ENCODE results near the gene SCN3A. TPM values are rescaled to one million over a fixed set of nuclear protein-coding genes. Genes with fewer than 3 reads are reported as not detected.

Gene SCN3A
- total RNA-seq, result 0.35 TPM
- long read RNA-seq, partial matches to known transcripts, result 1 of 1 reads
- long read RNA-seq, other reads (novel, unspliced or antisense), result 0 of 1 reads

- intact Hi-C loops (cut with DNase I), result loop anchor here (1.0 kb wide), 1 partner anchor 189 kb away; no protein-coding TSS in a partner anchor
- no peak for DNase-seq (ENCODE audit: low spot score)
Measured at GRCh38 chr2:165203689-165204559, at the start of gene SCN3A. TSS of gene SCN3A (minus strand) at chr2:165204050. CDS start at chr2:165176394, 27,656 bp downstream.

DNA sequence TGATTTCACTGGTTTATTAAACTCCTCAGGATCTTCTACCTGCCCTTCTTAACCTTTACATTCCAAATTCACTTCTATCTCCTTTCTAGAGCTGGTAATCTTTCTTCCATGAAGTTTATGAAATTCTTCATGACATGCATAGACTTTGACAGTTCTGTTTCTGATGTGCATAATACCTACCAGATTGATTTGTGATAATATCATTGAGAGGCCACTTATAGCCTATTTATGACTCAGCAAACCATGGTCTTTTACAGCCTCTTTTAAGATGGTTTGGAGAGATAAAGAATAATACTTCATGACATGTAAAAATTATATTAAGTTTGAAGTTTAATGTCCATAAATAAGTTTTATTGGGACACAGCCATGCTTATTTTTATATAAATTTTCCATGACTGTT is 49.3 kb upstream of the SCN3A start:
- no peak for DNase-seq (ENCODE audit: low spot score)
- intact Hi-C loops (cut with DNase I), result no loop called here

DNA sequence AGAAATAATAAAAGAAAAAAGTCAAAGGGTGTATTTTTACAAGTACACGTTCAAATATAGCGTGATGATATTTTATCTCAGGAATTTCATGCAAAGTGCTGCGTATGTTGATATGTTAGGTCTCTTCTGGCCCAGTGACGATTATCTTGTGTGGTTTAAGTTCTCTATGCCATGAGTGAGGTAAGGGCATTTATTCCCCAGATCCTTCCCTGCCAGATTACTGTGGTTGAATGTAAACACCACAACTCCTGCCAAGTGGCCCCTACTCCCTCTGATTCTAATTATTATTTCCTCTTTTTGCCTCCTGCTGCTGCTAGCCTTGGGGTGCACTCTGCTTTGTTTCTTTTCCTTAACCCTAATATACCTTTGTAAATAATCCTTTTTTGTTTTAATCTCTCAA is 47.5 kb upstream of the SCN3A start:
- intact Hi-C loops (cut with DNase I), result no loop called here

GRCh38 chr2:165248238-165248637 is 44.4 kb upstream of the SCN3A start:
- no peak for DNase-seq (ENCODE audit: low spot score)
- intact Hi-C loops (cut with DNase I), result loop anchor here (10.0 kb wide), 1 partner anchor 627 kb away; no protein-coding TSS in a partner anchor

More for the DNA sequence above, 47.5 kb upstream of the SCN3A start:
- DNase-seq (ENCODE audit: low spot score), result no peak

GRCh38 chr2:165245081-165245793 is 41.4 kb upstream of the SCN3A start:
- intact Hi-C loops (cut with DNase I), result loop anchor here (10.0 kb wide), 1 partner anchor 630 kb away; no protein-coding TSS in a partner anchor
- no peak for DNase-seq (ENCODE audit: low spot score)

GRCh38 chr2:165240916-165241315 is 37.1 kb upstream of the SCN3A start:
- DNase-seq (ENCODE audit: low spot score), result no peak
- intact Hi-C loops (cut with DNase I), result loop anchor here (10.0 kb wide), 1 partner anchor 634 kb away; no protein-coding TSS in a partner anchor

GRCh38 chr2:165239856-165240515 is 36.1 kb upstream of the SCN3A start:
- intact Hi-C loops (cut with DNase I), result loop anchor here (2.0 to 10.0 kb wide), 2 partner anchors 55 to 635 kb away; no protein-coding TSS in a partner anchor
- no peak for DNase-seq (ENCODE audit: low spot score)

- intact Hi-C loops (cut with DNase I), result loop anchor here (2.0 kb wide), 1 partner anchor 56 kb away; no protein-coding TSS in a partner anchor
- DNase-seq (ENCODE audit: low spot score), result no peak
Measured at GRCh38 chr2:165239230-165239629, 35.4 kb upstream of the SCN3A start, which contains the start of gene SCN2A. TSS of gene SCN2A (plus strand) at chr2:165239414. CDS start at chr2:165295824, 56,410 bp downstream.

DNA sequence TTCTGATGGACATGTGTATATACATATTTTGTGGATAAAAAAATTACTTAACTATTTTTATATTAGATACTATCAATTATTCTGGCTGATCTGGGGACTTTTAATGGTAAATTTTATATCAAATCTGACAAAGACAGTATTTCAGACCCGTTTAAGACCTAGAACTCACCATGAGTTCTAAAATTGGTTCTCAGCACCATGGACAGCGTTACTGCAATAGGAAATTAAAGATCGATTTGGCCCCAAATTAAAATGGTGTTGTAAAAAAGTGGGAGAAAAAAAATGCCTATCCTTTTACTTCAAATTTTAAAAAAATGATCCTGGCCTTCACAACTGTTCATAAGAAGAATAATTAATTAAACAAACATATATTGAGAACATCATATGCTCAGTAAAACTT is 34.4 kb upstream of the SCN3A start:
- no peak for DNase-seq (ENCODE audit: low spot score)
- intact Hi-C loops (cut with DNase I), result loop anchor here (2.0 kb wide), 1 partner anchor 57 kb away; no protein-coding TSS in a partner anchor

- DNase-seq (ENCODE audit: low spot score), result no peak
- intact Hi-C loops (cut with DNase I), result no loop called here
Measured at GRCh38 chr2:165237056-165237455, 33.2 kb upstream of the SCN3A start.

- intact Hi-C loops (cut with DNase I), result no loop called here
- no peak for DNase-seq (ENCODE audit: low spot score)
Measured at GRCh38 chr2:165227571-165227970, 23.7 kb upstream of the SCN3A start.

GRCh38 chr2:165224941-165225340 is 21.1 kb upstream of the SCN3A start:
- intact Hi-C loops (cut with DNase I), result no loop called here
- no peak for DNase-seq (ENCODE audit: low spot score)

GRCh38 chr2:165219481-165219880 is 15.6 kb upstream of the SCN3A start:
- DNase-seq (ENCODE audit: low spot score), result no peak
- intact Hi-C loops (cut with DNase I), result no loop called here

- DNase-seq (ENCODE audit: low spot score), result no peak
- intact Hi-C loops (cut with DNase I), result no loop called here
Measured at GRCh38 chr2:165214093-165214492, 10.2 kb upstream of the SCN3A start.

DNA sequence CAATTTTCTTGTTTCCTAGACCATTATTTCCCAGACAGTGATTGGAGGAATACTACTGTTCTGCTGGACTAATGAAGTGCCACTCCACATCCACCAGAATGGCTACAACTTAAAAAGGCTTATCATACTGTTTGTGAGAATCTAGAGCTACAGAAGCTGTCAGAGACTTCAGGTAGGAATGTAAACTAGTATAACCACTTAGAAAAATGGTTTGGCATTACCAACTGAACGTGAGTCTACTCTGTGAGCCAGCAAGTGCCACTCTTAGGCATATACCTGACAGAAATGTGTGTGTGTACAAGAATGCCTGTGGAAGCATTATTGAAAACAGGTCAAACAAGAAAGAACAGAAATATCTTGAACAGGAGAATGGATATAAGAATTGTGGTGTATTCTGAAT is 4.2 kb upstream of the SCN3A start:
- intact Hi-C loops (cut with DNase I), result no loop called here

DNA sequence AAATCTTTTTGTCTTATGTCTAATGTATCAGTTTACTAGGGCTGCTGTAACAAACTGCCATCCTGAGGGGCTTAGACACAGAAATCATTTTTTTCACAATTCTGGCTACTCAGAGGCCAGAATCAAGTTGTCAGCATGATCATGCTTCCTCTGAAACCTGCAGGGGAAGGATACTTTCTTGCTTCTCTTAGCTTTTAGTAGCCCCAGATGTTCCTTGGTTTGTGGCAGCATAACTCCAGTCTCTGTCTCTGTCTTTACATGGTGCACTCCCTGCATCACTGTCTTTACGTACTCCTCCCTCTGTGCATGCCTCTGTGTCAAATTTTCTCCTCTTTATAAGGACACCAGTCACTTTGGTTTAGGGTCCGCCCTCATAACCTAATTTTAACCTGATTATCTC is 2.0 kb upstream of the SCN3A start:
- no peak for DNase-seq (ENCODE audit: low spot score)
- intact Hi-C loops (cut with DNase I), result no loop called here

More for the DNA sequence above, 4.2 kb upstream of the SCN3A start:
- no peak for DNase-seq (ENCODE audit: low spot score)

GRCh38 chr2:165202239-165202638 is 1.6 kb downstream of the SCN3A start:
- intact Hi-C loops (cut with DNase I), result no loop called here
- no peak for DNase-seq (ENCODE audit: low spot score)

DNA sequence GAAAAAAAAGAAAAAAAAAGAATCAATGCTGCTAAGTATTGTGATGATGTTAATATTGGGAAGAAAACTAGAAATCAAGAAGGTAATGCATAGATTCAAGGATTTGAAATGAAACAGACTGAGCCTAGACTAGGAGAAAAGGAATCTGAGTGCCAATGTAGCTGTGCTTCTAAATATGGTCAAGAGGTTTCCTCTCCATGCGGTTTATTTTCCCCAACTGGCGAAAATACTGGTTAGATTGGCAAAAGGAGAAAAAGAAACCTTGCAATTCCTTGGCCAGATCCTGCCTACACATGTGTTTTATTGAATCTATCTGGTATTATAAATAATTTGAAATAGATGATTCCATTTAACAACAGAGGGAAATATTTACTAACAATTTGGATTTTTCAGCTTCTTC is 5.7 kb downstream of the SCN3A start:
- intact Hi-C loops (cut with DNase I), result no loop called here
- DNase-seq (ENCODE audit: low spot score), result no peak

DNA sequence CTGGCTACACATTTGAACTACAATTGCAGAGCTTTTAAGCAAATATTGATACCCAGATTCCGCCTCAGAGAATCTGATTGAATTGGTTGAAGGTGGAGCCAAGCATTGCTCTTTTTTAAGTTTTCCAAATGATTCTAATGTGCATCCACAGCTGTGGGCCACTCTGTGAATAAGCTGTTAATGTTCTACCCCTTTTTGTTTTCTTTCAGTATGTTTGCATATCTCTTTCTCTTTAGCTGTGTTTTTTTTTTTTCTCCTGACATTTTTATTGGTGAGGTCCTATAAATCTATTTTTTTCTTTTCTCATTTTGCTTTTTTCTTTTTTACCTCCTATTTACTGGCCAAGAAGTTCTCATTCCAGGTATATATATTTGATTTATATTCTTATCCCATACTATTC is 6.5 kb downstream of the SCN3A start:
- DNase-seq (ENCODE audit: low spot score), result no peak
- intact Hi-C loops (cut with DNase I), result no loop called here

DNA sequence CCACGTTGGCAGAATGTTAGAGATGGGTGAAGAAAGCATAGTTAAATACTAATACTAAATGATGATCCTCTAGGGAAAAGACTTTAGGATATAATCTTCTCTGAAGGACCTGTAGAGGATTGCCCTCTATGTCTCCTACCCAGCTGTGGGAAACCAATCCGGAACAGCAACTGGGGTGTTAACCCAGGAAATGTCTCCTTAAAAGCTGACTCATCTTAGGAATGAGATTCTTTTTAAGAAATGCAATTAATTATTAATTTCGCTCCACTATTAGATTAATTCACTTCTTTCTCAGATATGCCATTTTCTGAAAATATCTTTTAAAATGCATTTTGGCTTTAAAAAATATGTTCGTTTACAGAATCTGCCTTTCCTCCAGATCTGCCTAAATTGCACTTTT is 7.4 kb downstream of the SCN3A start:
- intact Hi-C loops (cut with DNase I), result no loop called here
- no peak for DNase-seq (ENCODE audit: low spot score)
